Activated T-helper 17 cell treated with anti-CD3 and anti-CD28 coated beads, Interleukin-2, amount 50 U/mL, for 72 hours (primary cell): Measurements from ENCODE around the gene STK17A. TPM values are rescaled to one million over a fixed set of nuclear protein-coding genes. Genes with fewer than 3 reads are reported as not detected.

Experiments used
- ATAC-seq: fragments of 150-1000 bp; cut with Tn5 transposase; replicated peaks from 2 replicates; pipeline ENCODE4 v1.10.0; 2021; ENCODE audit warnings: mild to moderate bottlenecking, moderate library complexity
- H3K27ac Mint-ChIP-seq: one replicate; pipeline ENCODE4 v1.8.0; 2022; ENCODE audit warnings: mixed read lengths
- H3K27me3 Mint-ChIP-seq: one replicate; pipeline ENCODE4 v1.8.0; 2022; ENCODE audit warnings: mixed read lengths
- H3K36me3 Mint-ChIP-seq: one replicate; pipeline ENCODE4 v1.8.0; 2022; ENCODE audit warnings: low read depth, mild to moderate bottlenecking, mixed read lengths
- H3K4me1 Mint-ChIP-seq: one replicate; pipeline ENCODE4 v1.8.0; 2022; ENCODE audit warnings: mixed read lengths
- H3K4me3 Mint-ChIP-seq: one replicate; pipeline ENCODE4 v1.8.0; 2022; ENCODE audit warnings: mild to moderate bottlenecking, mixed read lengths
- H3K9me3 Mint-ChIP-seq: one replicate; pipeline ENCODE4 v1.8.0; 2022; ENCODE audit warnings: mixed read lengths
- total RNA-seq, 2 donors: library from RNA; stranded (reverse); gene quantifications; one replicate each; pipeline ENCODE4 v1.2.3, GENCODE V29; 2022

The STK17A gene
- total RNA-seq, 2 donors from 2014 or later = 47.6 to 71.7 TPM

GRCh38 chr7:43600056-43600455 lies 17.1 kb downstream of the STK17A start:
- H3K27ac Mint-ChIP-seq = no peak overlapping the region
- H3K27me3 Mint-ChIP-seq = no peaks in the 10 kb centered on the region
- H3K36me3 Mint-ChIP-seq = peaks cover 11% of the 10 kb centered on the region
- H3K4me1 Mint-ChIP-seq = peaks cover 22% of the 10 kb centered on the region
- H3K4me3 Mint-ChIP-seq = peak overlapping the region; percentile 18
- ATAC-seq = no peak
- H3K9me3 Mint-ChIP-seq = no peaks in the 10 kb centered on the region

DNA sequence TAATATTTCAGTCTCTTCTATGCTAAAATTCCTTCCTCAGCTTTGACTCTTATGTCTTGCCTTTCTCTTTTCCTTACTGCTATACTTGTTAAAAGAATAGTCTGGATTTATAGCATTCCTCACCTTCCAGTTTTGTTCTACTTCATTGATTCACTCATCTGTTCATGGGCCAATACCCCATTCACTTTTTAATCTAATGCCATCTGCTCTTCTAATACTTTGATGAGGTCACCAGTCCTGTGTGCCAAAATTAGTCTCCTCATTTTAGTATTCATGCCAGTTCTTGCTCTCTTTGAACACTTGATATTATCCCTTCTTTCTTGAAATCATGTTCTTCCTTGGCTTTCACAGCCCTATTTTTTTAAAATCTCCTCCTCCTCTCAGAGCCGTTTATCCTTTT lies 19.3 kb downstream of the STK17A start:
- Mint-ChIP-seq H3K4me3 (no peak overlapping the region), H3K27ac (no peak overlapping the region), H3K4me1 (peaks cover 29% of the 10 kb centered on the region), H3K9me3 (no peaks in the 10 kb centered on the region), H3K36me3 (peaks cover 29% of the 10 kb centered on the region), H3K27me3 (no peaks in the 10 kb centered on the region)
- ATAC-seq = no peak

GRCh38 chr7:43604251-43604650 lies 21.3 kb downstream of the STK17A start:
- peak overlapping the region; percentile 37 for H3K4me3 Mint-ChIP-seq
- no peaks in the 10 kb centered on the region for H3K27me3 Mint-ChIP-seq
- H3K36me3 Mint-ChIP-seq = peaks cover 46% of the 10 kb centered on the region
- no peaks in the 10 kb centered on the region for H3K9me3 Mint-ChIP-seq
- no peak for ATAC-seq
- H3K27ac Mint-ChIP-seq = peak overlapping the region; percentile 7
- H3K4me1 Mint-ChIP-seq = peaks cover 38% of the 10 kb centered on the region

DNA sequence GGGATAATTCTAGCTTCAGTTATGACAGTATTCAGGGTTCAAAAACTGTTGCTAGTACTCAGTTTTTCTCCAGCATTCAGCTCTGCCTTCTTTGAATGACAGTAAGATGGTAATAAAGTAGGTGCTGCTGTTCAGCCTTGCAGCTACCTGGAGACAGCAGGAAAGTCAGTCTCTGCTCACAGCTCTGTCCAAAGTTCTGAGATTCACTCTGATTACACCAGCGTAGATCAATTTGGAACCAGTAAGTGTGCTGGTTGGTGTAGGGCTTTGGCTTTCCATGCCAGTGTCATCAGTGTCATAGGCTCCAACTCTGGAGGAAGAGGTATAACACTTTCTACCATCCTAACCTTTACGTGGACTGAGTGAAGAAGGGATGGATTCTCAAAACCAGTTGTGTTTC lies 26.2 kb downstream of the STK17A start:
- ATAC-seq = no peak
- Mint-ChIP-seq H3K27me3 (no peaks in the 10 kb centered on the region), H3K4me1 (peaks cover 51% of the 10 kb centered on the region), H3K4me3 (no peak overlapping the region), H3K36me3 (peaks cover 93% of the 10 kb centered on the region), H3K9me3 (no peaks in the 10 kb centered on the region), H3K27ac (peak overlapping the region; percentile 6)

- peak; percentile 18 for ATAC-seq
- Mint-ChIP-seq H3K36me3 (peaks cover 72% of the 10 kb centered on the region), H3K4me1 (peaks cover 39% of the 10 kb centered on the region)
Measured at GRCh38 chr7:43612128-43612527, 29.2 kb downstream of the STK17A start.

GRCh38 chr7:43612599-43613589 lies 30.0 kb downstream of the STK17A start:
- Mint-ChIP-seq H3K36me3 (peaks cover 68% of the 10 kb centered on the region), H3K9me3 (no peaks in the 10 kb centered on the region), H3K27ac (peak overlapping the region; percentile 93), H3K27me3 (no peaks in the 10 kb centered on the region), H3K4me1 (peaks cover 39% of the 10 kb centered on the region), H3K4me3 (peak overlapping the region; percentile 67)
- ATAC-seq = peak; percentile 91

More at GRCh38 chr7:43612128-43612527, 29.2 kb downstream of the STK17A start:
- no peaks in the 10 kb centered on the region for H3K9me3 Mint-ChIP-seq
- peak overlapping the region; percentile 93 for H3K27ac Mint-ChIP-seq
- no peaks in the 10 kb centered on the region for H3K27me3 Mint-ChIP-seq
- peak overlapping the region; percentile 67 for H3K4me3 Mint-ChIP-seq

- Mint-ChIP-seq H3K9me3 (no peaks in the 10 kb centered on the region), H3K27ac (peak overlapping the region; percentile 86), H3K27me3 (no peaks in the 10 kb centered on the region), H3K4me3 (peak overlapping the region; percentile 19), H3K4me1 (peaks cover 31% of the 10 kb centered on the region), H3K36me3 (peaks cover 40% of the 10 kb centered on the region)
- no peak for ATAC-seq
Measured at GRCh38 chr7:43615558-43616145, 32.7 kb downstream of the STK17A start.

- no peak overlapping the region for H3K27ac Mint-ChIP-seq
- ATAC-seq = no peak
- H3K4me1 Mint-ChIP-seq = peaks cover 27% of the 10 kb centered on the region
- no peaks in the 10 kb centered on the region for H3K9me3 Mint-ChIP-seq
- H3K4me3 Mint-ChIP-seq = no peak overlapping the region
- no peaks in the 10 kb centered on the region for H3K27me3 Mint-ChIP-seq
- H3K36me3 Mint-ChIP-seq = peaks cover 35% of the 10 kb centered on the region
Measured at GRCh38 chr7:43616977-43617376, 34.1 kb downstream of the STK17A start.

GRCh38 chr7:43618073-43618472 lies 35.2 kb downstream of the STK17A start:
- Mint-ChIP-seq H3K36me3 (peaks cover 35% of the 10 kb centered on the region), H3K4me3 (no peak overlapping the region), H3K27ac (no peak overlapping the region), H3K4me1 (peaks cover 20% of the 10 kb centered on the region), H3K9me3 (no peaks in the 10 kb centered on the region), H3K27me3 (no peaks in the 10 kb centered on the region)
- no peak for ATAC-seq

GRCh38 chr7:43619213-43620012 lies 36.5 kb downstream of the STK17A start:
- Mint-ChIP-seq H3K27ac (no peak overlapping the region), H3K4me3 (no peak overlapping the region), H3K9me3 (no peaks in the 10 kb centered on the region), H3K36me3 (peaks cover 37% of the 10 kb centered on the region), H3K27me3 (no peaks in the 10 kb centered on the region), H3K4me1 (peaks cover 17% of the 10 kb centered on the region)
- no peak for ATAC-seq

DNA sequence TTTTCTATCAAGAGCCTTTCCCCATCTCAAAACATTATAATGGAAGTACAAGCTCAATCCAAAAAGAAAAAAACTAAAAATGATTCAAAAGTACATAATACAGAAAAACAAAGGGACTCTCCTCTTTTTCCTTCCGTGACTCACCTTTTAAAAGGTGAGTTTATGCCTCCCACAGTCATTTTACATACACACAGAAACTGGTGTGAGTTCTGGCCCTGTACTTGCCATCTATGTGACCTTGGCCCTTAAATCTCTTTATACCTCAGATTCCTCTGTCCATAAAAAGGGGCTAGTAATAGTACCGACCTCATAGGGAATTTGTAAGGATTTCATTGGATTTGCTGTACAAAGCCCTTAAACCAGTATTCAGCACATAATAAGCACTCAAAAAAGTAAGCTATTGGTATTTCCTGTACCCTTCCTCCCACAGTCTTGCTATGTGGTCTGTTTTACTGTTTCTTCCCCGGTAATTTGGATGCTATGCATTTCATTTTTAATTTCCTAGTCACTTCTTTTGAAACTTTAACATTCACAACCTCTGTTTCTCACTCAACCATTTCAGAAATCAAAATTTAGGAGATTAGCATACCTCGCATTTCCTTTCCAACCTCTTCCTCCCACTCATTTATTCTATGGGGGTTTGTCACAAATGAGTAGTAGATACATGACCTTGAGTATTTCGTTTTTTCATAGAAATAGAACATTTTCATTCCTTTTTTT lies 39.0 kb downstream of the STK17A start:
- peak; percentile 77 for ATAC-seq
- H3K4me3 Mint-ChIP-seq = peak overlapping the region; percentile 51
- H3K36me3 Mint-ChIP-seq = peaks cover 57% of the 10 kb centered on the region

DNA sequence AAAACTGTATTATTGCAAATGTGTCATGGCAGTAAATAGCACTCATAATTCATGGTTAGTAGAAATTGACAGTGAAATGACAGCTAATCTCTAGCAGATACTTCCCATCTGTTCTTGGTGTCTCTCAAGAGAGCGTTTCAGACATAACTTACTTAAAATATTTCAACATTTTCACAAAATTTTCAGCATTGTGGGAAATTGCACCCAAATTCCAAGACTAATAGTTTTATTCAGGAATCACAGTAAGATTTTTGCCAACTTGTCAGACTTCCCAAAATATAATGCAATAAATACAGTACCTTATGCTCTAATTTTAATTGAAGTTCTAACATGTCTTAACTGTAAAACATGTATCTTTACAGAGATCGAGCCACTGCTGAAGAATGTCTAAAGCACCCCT lies 41.2 kb downstream of the STK17A start:
- Mint-ChIP-seq H3K36me3 (peaks cover 80% of the 10 kb centered on the region), H3K4me1 (peaks cover 33% of the 10 kb centered on the region), H3K9me3 (no peaks in the 10 kb centered on the region), H3K27ac (no peak overlapping the region), H3K4me3 (peak overlapping the region; percentile 35), H3K27me3 (no peaks in the 10 kb centered on the region)
- ATAC-seq = no peak

More for the DNA sequence above, 39.0 kb downstream of the STK17A start:
- Mint-ChIP-seq H3K4me1 (peaks cover 21% of the 10 kb centered on the region), H3K27ac (peak overlapping the region; percentile 70), H3K9me3 (no peaks in the 10 kb centered on the region), H3K27me3 (no peaks in the 10 kb centered on the region)

DNA sequence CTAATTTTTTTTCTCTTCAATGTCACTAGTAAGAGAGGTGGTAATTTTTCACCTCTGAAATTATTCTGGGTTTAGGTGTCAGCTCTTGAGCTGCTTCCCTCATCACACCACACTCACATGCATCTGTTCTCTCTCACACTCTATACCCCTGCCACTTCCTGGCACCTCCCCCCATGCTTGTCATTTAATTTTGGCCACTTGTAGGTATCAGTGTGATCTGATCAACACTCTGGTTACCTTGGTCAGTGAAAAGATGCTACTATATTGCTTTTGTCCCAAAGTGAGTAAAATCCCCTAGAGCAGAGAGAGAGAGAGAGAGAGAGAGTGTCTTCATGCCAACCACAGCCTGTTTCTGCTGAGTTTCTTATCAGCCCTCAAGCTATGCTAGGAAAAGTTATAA lies 42.5 kb downstream of the STK17A start:
- H3K36me3 Mint-ChIP-seq = peaks cover 90% of the 10 kb centered on the region
- peak overlapping the region; percentile 13 for H3K27ac Mint-ChIP-seq
- peak overlapping the region; percentile 35 for H3K4me3 Mint-ChIP-seq
- H3K4me1 Mint-ChIP-seq = peaks cover 36% of the 10 kb centered on the region
- H3K27me3 Mint-ChIP-seq = no peaks in the 10 kb centered on the region
- peak; percentile 58 for ATAC-seq
- no peaks in the 10 kb centered on the region for H3K9me3 Mint-ChIP-seq

GRCh38 chr7:43625980-43626379 lies 43.1 kb downstream of the STK17A start:
- peaks cover 34% of the 10 kb centered on the region for H3K4me1 Mint-ChIP-seq
- no peaks in the 10 kb centered on the region for H3K9me3 Mint-ChIP-seq
- peak overlapping the region; percentile 35 for H3K4me3 Mint-ChIP-seq
- H3K36me3 Mint-ChIP-seq = peaks cover 95% of the 10 kb centered on the region
- no peaks in the 10 kb centered on the region for H3K27me3 Mint-ChIP-seq
- peak overlapping the region; percentile 13 for H3K27ac Mint-ChIP-seq
- no peak for ATAC-seq
